HepG2 (cell line): ENCODE measurements around the gene EPB41L2. TPM values are rescaled to one million over a fixed set of nuclear protein-coding genes. Genes with fewer than 3 reads are reported as not detected.

ENCODE experiments used
- ATF6 ChIP-seq: sonication (generic); formaldehyde crosslinking; conservative IDR thresholded peaks from 2 replicates; pipeline ENCODE4 v1.4.0; 2020; ENCODE audit warnings: missing genetic modification reagents
- CEBPG ChIP-seq: IDR thresholded peaks from 2 replicates; pipeline ENCODE4 v1.6.1; 2016
- FOSL2 ChIP-seq: sonication (generic); formaldehyde crosslinking; IDR thresholded peaks from 2 replicates; pipeline ENCODE4 v1.4.0; 2020; ENCODE audit warnings: missing genetic modification reagents
- FOXC1 ChIP-seq: sonication (generic); formaldehyde crosslinking; IDR thresholded peaks from 2 replicates; pipeline ENCODE4 v1.8.0; 2022; ENCODE audit warnings: mild to moderate bottlenecking, missing genetic modification reagents, borderline replicate concordance
- IKZF1 ChIP-seq: fragments of 450-650 bp; IDR thresholded peaks from 2 replicates; pipeline ENCODE4 v1.7.1; 2016
- JARID2 ChIP-seq: sonication (generic); formaldehyde crosslinking; IDR thresholded peaks from 2 replicates; pipeline ENCODE4 v1.8.1; 2023; ENCODE audit warnings: missing genetic modification reagents, inconsistent platforms; ENCODE audit not compliant: insufficient replicate concordance
- KDM2A ChIP-seq: sonication (generic); formaldehyde crosslinking; IDR thresholded peaks from 2 replicates; pipeline ENCODE4 v1.4.0; 2020; ENCODE audit warnings: low read depth, missing genetic modification reagents, borderline replicate concordance
- NFKBIZ ChIP-seq: IDR thresholded peaks from 2 replicates; pipeline ENCODE4 v1.6.1; 2018; ENCODE audit warnings: missing genetic modification reagents, missing compliant biosample characterization
- NR2F2 ChIP-seq: IDR thresholded peaks from 2 replicates; pipeline ENCODE4 v1.6.1; 2012; ENCODE audit warnings: low read depth, inconsistent platforms, borderline replicate concordance
- PLRG1 ChIP-seq: fragments of 450-650 bp; conservative IDR thresholded peaks from 2 replicates; pipeline ENCODE4 v1.6.1; 2016
- RFXANK ChIP-seq: IDR thresholded peaks from 2 replicates; pipeline ENCODE4 v1.6.1; 2016
- SALL1 ChIP-seq: sonication (generic); formaldehyde crosslinking; IDR thresholded peaks from 2 replicates; pipeline ENCODE4 v1.8.0; 2022; ENCODE audit warnings: mild to moderate bottlenecking, missing genetic modification reagents
- SMYD3 ChIP-seq: sonication (generic); formaldehyde crosslinking; IDR thresholded peaks from 2 replicates; pipeline ENCODE4 v1.8.1; 2023; ENCODE audit warnings: mild to moderate bottlenecking, missing genetic modification reagents
- ZFP62 ChIP-seq: sonication (generic); formaldehyde crosslinking; IDR thresholded peaks from 2 replicates; pipeline ENCODE4 v1.4.0; 2020; ENCODE audit warnings: missing genetic modification reagents
- ZNF672 ChIP-seq: sonication (generic); formaldehyde crosslinking; IDR thresholded peaks from 2 replicates; pipeline ENCODE4 v1.8.1; 2022; ENCODE audit warnings: missing genetic modification reagents
- ZNF775 ChIP-seq: sonication (generic); formaldehyde crosslinking; IDR thresholded peaks from 2 replicates; pipeline ENCODE4 v1.4.0; 2020; ENCODE audit warnings: missing genetic modification reagents, mild to moderate bottlenecking, moderate library complexity, borderline replicate concordance
- ZSCAN22 ChIP-seq: sonication (generic); formaldehyde crosslinking; IDR thresholded peaks from 2 replicates; pipeline ENCODE4 v1.4.0; 2020; ENCODE audit warnings: mild to moderate bottlenecking, missing genetic modification reagents
- polyA plus RNA-seq, 8 experiments: library from polyadenylated mRNA; depleted of rRNA in 3 of 8; stranded (reverse) in 7 of 8; unstranded in 1 of 8; fragments of >200 nt; fragmentation: Illumina TruSeq in 4 of 8; extraction: Trizol in 4 of 8; gene quantifications; 2 replicates each; pipeline versions ENCODE4 v1.2.1 to v1.2.3, GENCODE V29; 2011 to 2016; ENCODE audit warnings: low read depth in 4 of 8, missing spikeins in 1 of 8, mixed read lengths in 1 of 8; ENCODE audit not compliant: insufficient read depth in 1 of 8
- total RNA-seq, 5 experiments: library from RNA; depleted of rRNA; stranded (reverse); fragments of >200 nt; fragmentation: Illumina TruSeq; extraction: Trizol; gene quantifications; 2 replicates each; pipeline ENCODE4 v1.2.3, GENCODE V29; 2016; ENCODE audit warnings: low read depth in 1 of 5
- TF ChIP-seq, protein P1 (sequence below): sonication (generic); IDR thresholded peaks from 2 replicates; pipeline ENCODE4 v1.6.1; 2016; ENCODE audit warnings: low read depth, borderline replicate concordance
- TF ChIP-seq, protein P2 (sequence below): sonication (generic); formaldehyde crosslinking; IDR thresholded peaks from 2 replicates; pipeline ENCODE4 v1.5.1; 2020; ENCODE audit warnings: mild to moderate bottlenecking, missing genetic modification reagents
- TF ChIP-seq, protein P3 (sequence below): sonication (generic); formaldehyde crosslinking; IDR thresholded peaks from 2 replicates; pipeline ENCODE4 v1.4.0; 2020; ENCODE audit warnings: missing genetic modification reagents, borderline replicate concordance
- TF ChIP-seq, protein P4 (sequence below), 2 experiments: fragments of 450-650 bp in 1 of 2; sonication (generic) in 1 of 2; formaldehyde crosslinking; IDR thresholded peaks; 2 replicates each; pipeline versions ENCODE4 v1.5.0 to v1.8.0; 2020 to 2022; ENCODE audit warnings: mild to moderate bottlenecking in 1 of 2, missing genetic modification reagents in 1 of 2
- TF ChIP-seq, protein P5 (sequence below): sonication (generic); formaldehyde crosslinking; IDR thresholded peaks from 2 replicates; pipeline ENCODE4 v1.9.0; 2021; ENCODE audit warnings: missing genetic modification reagents, borderline replicate concordance

The EPB41L2 gene
- total and polyA plus RNA-seq, 2 of the 13 experiments (the other 11 are each of a cell fraction or from before 2014, with no cell fraction given), result 41.7 to 56.4 TPM

DNA sequence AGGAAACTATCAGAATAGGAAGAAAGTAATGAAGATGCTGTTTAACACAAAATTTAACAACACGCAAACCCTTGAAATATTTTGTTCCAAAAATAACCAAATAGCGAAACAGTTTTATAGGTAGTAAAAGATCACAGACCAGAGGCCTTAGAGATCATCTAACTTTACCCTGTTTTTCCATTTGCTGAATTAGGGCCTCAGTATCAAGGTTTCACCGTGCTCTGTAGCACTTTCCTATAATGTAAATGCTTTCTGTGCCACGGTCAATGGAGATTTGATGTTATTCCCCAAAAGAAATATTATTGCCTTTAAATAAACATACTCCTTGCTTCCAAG is 23.7 kb downstream of the EPB41L2 start (continued):
- TF ChIP-seq ATF6 (no peak), FOSL2 (CRISPR knock-in tag) (no peak), IKZF1 (no peak), NR2F2 (no peak), FOXC1 (CRISPR knock-in tag) (no peak), CEBPG (CRISPR knock-in tag) (no peak), SMYD3 (CRISPR knock-in tag) (no peak; the same call in 1 of the 2 replicates), KDM2A (CRISPR knock-in tag) (no peak), SALL1 (CRISPR knock-in tag) (no peak), RFXANK (CRISPR knock-in tag) (no peak), NFKBIZ (no peak), ZNF672 (CRISPR knock-in tag) (no peak), ZSCAN22 (CRISPR knock-in tag) (no peak), ZFP62 (CRISPR knock-in tag) (no peak), JARID2 (no peak), ZNF775 (CRISPR knock-in tag) (no peak), PLRG1 (no peak)
- TF ChIP-seq, protein P1, sequence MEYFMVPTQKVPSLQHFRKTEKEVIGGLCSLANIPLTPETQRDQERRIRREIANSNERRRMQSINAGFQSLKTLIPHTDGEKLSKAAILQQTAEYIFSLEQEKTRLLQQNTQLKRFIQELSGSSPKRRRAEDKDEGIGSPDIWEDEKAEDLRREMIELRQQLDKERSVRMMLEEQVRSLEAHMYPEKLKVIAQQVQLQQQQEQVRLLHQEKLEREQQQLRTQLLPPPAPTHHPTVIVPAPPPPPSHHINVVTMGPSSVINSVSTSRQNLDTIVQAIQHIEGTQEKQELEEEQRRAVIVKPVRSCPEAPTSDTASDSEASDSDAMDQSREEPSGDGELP, result no peak; the same call in 1 of the 2 replicates
- TF ChIP-seq, protein P2, sequence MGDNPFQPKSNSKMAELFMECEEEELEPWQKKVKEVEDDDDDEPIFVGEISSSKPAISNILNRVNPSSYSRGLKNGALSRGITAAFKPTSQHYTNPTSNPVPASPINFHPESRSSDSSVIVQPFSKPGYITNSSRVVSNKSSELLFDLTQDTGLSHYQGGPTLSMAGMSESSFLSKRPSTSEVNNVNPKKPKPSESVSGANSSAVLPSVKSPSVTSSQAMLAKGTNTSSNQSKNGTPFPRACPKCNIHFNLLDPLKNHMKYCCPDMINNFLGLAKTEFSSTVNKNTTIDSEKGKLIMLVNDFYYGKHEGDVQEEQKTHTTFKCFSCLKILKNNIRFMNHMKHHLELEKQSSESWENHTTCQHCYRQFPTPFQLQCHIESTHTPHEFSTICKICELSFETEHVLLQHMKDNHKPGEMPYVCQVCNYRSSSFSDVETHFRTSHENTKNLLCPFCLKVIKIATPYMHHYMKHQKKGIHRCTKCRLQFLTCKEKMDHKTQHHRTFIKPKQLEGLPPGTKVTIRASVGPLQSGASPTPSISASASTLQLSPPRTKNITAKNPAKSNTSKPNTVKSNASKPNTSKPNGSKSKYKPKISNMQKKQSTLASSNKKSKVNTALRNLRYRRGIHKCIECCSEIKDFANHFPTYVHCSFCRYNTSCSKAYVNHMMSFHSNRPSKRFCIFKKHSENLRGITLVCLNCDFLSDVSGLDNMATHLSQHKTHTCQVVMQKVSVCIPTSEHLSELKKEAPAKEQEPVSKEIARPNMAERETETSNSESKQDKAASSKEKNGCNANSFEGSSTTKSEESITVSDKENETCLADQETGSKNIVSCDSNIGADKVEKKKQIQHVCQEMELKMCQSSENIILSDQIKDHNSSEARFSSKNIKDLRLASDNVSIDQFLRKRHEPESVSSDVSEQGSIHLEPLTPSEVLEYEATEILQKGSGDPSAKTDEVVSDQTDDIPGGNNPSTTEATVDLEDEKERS (CRISPR knock-in tag), result no peak
- TF ChIP-seq, protein P3, sequence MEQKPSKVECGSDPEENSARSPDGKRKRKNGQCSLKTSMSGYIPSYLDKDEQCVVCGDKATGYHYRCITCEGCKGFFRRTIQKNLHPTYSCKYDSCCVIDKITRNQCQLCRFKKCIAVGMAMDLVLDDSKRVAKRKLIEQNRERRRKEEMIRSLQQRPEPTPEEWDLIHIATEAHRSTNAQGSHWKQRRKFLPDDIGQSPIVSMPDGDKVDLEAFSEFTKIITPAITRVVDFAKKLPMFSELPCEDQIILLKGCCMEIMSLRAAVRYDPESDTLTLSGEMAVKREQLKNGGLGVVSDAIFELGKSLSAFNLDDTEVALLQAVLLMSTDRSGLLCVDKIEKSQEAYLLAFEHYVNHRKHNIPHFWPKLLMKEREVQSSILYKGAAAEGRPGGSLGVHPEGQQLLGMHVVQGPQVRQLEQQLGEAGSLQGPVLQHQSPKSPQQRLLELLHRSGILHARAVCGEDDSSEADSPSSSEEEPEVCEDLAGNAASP (CRISPR knock-in tag), result 0 out of 2 replicates have a peak, but pooled peaks have one; percentile 2
- TF ChIP-seq, protein P4, sequence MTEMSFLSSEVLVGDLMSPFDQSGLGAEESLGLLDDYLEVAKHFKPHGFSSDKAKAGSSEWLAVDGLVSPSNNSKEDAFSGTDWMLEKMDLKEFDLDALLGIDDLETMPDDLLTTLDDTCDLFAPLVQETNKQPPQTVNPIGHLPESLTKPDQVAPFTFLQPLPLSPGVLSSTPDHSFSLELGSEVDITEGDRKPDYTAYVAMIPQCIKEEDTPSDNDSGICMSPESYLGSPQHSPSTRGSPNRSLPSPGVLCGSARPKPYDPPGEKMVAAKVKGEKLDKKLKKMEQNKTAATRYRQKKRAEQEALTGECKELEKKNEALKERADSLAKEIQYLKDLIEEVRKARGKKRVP (CRISPR knock-in tag; IDR thresholded peaks at IDR 0.05), result no peak
- TF ChIP-seq, protein P5, sequence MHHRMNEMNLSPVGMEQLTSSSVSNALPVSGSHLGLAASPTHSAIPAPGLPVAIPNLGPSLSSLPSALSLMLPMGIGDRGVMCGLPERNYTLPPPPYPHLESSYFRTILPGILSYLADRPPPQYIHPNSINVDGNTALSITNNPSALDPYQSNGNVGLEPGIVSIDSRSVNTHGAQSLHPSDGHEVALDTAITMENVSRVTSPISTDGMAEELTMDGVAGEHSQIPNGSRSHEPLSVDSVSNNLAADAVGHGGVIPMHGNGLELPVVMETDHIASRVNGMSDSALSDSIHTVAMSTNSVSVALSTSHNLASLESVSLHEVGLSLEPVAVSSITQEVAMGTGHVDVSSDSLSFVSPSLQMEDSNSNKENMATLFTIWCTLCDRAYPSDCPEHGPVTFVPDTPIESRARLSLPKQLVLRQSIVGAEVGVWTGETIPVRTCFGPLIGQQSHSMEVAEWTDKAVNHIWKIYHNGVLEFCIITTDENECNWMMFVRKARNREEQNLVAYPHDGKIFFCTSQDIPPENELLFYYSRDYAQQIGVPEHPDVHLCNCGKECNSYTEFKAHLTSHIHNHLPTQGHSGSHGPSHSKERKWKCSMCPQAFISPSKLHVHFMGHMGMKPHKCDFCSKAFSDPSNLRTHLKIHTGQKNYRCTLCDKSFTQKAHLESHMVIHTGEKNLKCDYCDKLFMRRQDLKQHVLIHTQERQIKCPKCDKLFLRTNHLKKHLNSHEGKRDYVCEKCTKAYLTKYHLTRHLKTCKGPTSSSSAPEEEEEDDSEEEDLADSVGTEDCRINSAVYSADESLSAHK, result no peak
